Mesenchymal stem cell (in vitro differentiated cells and primary cell): ENCODE data around the gene RALGPS1.

Experiments used
- DNase-seq: peaks from one replicate; pipeline ENCODE4 v3.0.0-alpha.2; 2013
- H2AFZ ChIP-seq: one replicate; pipeline ENCODE4 v1.6.1; 2013; ENCODE audit warnings: low read depth, mild to moderate bottlenecking, control low read depth, inconsistent platforms, low read length, moderate library complexity
- H2AK5ac ChIP-seq: 2 replicates; pipeline ENCODE4 v1.6.1; 2013; ENCODE audit warnings: low read length, moderate library complexity, mild to moderate bottlenecking, inconsistent platforms; ENCODE audit not compliant: severe bottlenecking
- H2BK120ac ChIP-seq: one replicate; pipeline ENCODE4 v1.6.1; 2013; ENCODE audit warnings: low read depth, mild to moderate bottlenecking, inconsistent platforms, low read length, moderate library complexity
- H2BK12ac ChIP-seq, 2 experiments: one replicate each; pipeline ENCODE4 v1.6.1; 2013; ENCODE audit warnings: inconsistent platforms in 2 of 2, low read length in 2 of 2, mild to moderate bottlenecking in 2 of 2, moderate library complexity in 2 of 2, control low read depth in 1 of 2
- H2BK15ac ChIP-seq: one replicate; pipeline ENCODE4 v1.6.1; 2013; ENCODE audit warnings: mild to moderate bottlenecking, low read depth, inconsistent platforms; ENCODE audit not compliant: poor library complexity, severe bottlenecking
- H2BK5ac ChIP-seq: 2 replicates; pipeline ENCODE4 v1.6.1; 2013; ENCODE audit warnings: low read depth, mild to moderate bottlenecking, low read length, control low read depth, inconsistent platforms; ENCODE audit not compliant: poor library complexity, severe bottlenecking
- H3K14ac ChIP-seq, 2 experiments: one replicate each; pipeline ENCODE4 v1.6.1; 2013; ENCODE audit warnings: inconsistent platforms in 2 of 2, low read length in 2 of 2, control low read depth in 1 of 2, mild to moderate bottlenecking in 1 of 2, moderate library complexity in 1 of 2
- H3K18ac ChIP-seq, 2 experiments: one replicate each; pipeline ENCODE4 v1.6.1; 2013; ENCODE audit warnings: inconsistent platforms in 2 of 2, low read length in 2 of 2, control low read depth in 1 of 2, low read depth in 1 of 2, mild to moderate bottlenecking in 1 of 2
- H3K23ac ChIP-seq, 2 experiments: one replicate each; pipeline ENCODE4 v1.6.1; 2013; ENCODE audit warnings: inconsistent platforms in 2 of 2, low read length in 2 of 2, mild to moderate bottlenecking in 2 of 2, moderate library complexity in 2 of 2, control low read depth in 1 of 2
- H3K27ac ChIP-seq: 2 replicates; pipeline ENCODE4 v1.5.1; 2013; ENCODE audit warnings: mild to moderate bottlenecking, moderate library complexity, low read length, control low read depth, inconsistent platforms; ENCODE audit not compliant: poor library complexity, severe bottlenecking
- H3K27me3 ChIP-seq, 2 experiments: 2 replicates each; pipeline versions ENCODE4 v1.6.1 to v1.7.0; 2013; ENCODE audit warnings: low read length in 2 of 2, mild to moderate bottlenecking in 2 of 2, moderate library complexity in 2 of 2, control low read depth in 1 of 2, inconsistent platforms in 1 of 2; ENCODE audit not compliant: control insufficient read depth in 1 of 2, insufficient read depth in 1 of 2
- H3K36me3 ChIP-seq, 2 experiments: 2 replicates each; pipeline versions ENCODE4 v1.6.1 to v1.7.0; 2013; ENCODE audit warnings: low read length in 2 of 2, control low read depth in 1 of 2, inconsistent platforms in 1 of 2, low read depth in 1 of 2, mild to moderate bottlenecking in 1 of 2; ENCODE audit not compliant: insufficient read depth in 2 of 2, control insufficient read depth in 1 of 2
- H3K4ac ChIP-seq, 2 experiments: one replicate each; pipeline ENCODE4 v1.6.1; 2013; ENCODE audit warnings: inconsistent platforms in 2 of 2, low read length in 2 of 2, mild to moderate bottlenecking in 2 of 2, moderate library complexity in 2 of 2, control low read depth in 1 of 2, low read depth in 1 of 2
- H3K4me1 ChIP-seq: 2 replicates; pipeline ENCODE4 v1.6.1; 2013; ENCODE audit warnings: low read depth, low read length, control low read depth; ENCODE audit not compliant: control insufficient read depth, insufficient read depth
- H3K4me2 ChIP-seq: 2 replicates; pipeline ENCODE4 v1.6.1; 2013; ENCODE audit warnings: low read length, mild to moderate bottlenecking, inconsistent platforms; ENCODE audit not compliant: poor library complexity, severe bottlenecking
- H3K4me3 ChIP-seq, 2 experiments: 2 replicates each; pipeline versions ENCODE4 v1.5.1 to v1.7.0; 2013; ENCODE audit warnings: low read length in 2 of 2, mild to moderate bottlenecking in 2 of 2, control low read depth in 1 of 2, low read depth in 1 of 2; ENCODE audit not compliant: insufficient read depth in 1 of 2
- H3K79me1 ChIP-seq: replicated peaks from 2 replicates; pipeline ENCODE4 v1.6.1; 2013; ENCODE audit warnings: mild to moderate bottlenecking, control low read depth, low read length, inconsistent platforms; ENCODE audit not compliant: poor library complexity, severe bottlenecking
- H3K9ac ChIP-seq: 2 replicates; pipeline ENCODE4 v1.7.0; 2013; ENCODE audit warnings: mild to moderate bottlenecking, low read length, moderate library complexity
- H3K9me3 ChIP-seq: 2 replicates; pipeline ENCODE4 v1.7.0; 2013; ENCODE audit warnings: mild to moderate bottlenecking, low read length; ENCODE audit not compliant: control insufficient read depth
- H4K8ac ChIP-seq: one replicate; pipeline ENCODE4 v1.6.1; 2013; ENCODE audit warnings: inconsistent platforms, mild to moderate bottlenecking, low read length, moderate library complexity
- H4K91ac ChIP-seq: one replicate; pipeline ENCODE4 v1.6.1; 2013; ENCODE audit warnings: mild to moderate bottlenecking, low read length, inconsistent platforms
- WGBS: methylation state at CpG from one replicate; pipeline ENCODE4 v1.1.7; 2013; ENCODE audit warnings: mixed read lengths; 5-methylcytosine and 5-hydroxymethylcytosine counted together

The RALGPS1 gene

GRCh38 chr9:127177665-127178265, 263.2 kb downstream of the RALGPS1 start:
- Histone ChIP-seq H2BK120ac (no peak overlapping the region), H3K27me3 (peaks cover 0 to 3% of the 10 kb centered on the region in 2 experiments), H3K4ac (no peak overlapping the region), H3K4me3 (no peak overlapping the region), H2BK12ac (peak overlapping the region in 1 of 2 experiments; percentile 9), H3K9me3 (no peaks in the 10 kb centered on the region), H3K4me1 (peaks cover 11% of the 10 kb centered on the region), H4K8ac (no peak overlapping the region), H3K23ac (no peak overlapping the region), H3K27ac (no peak overlapping the region), H2BK15ac (peak overlapping the region; percentile 4), H3K36me3 (no peaks in the 10 kb centered on the region), H2AFZ (no peak overlapping the region), H3K14ac (no peak overlapping the region), H3K4me2 (no peak overlapping the region), H3K18ac (peak overlapping the region in 1 of 2 experiments; percentile 31), H2BK5ac (no peak overlapping the region), H3K79me1 (no peaks in the 10 kb centered on the region), H2AK5ac (no peak overlapping the region), H4K91ac (peak overlapping the region; percentile 29), H3K9ac (no peak overlapping the region)
- DNase-seq = no peak
- 97% methylated on average over 2 of the region's 3 CpGs for WGBS

DNA sequence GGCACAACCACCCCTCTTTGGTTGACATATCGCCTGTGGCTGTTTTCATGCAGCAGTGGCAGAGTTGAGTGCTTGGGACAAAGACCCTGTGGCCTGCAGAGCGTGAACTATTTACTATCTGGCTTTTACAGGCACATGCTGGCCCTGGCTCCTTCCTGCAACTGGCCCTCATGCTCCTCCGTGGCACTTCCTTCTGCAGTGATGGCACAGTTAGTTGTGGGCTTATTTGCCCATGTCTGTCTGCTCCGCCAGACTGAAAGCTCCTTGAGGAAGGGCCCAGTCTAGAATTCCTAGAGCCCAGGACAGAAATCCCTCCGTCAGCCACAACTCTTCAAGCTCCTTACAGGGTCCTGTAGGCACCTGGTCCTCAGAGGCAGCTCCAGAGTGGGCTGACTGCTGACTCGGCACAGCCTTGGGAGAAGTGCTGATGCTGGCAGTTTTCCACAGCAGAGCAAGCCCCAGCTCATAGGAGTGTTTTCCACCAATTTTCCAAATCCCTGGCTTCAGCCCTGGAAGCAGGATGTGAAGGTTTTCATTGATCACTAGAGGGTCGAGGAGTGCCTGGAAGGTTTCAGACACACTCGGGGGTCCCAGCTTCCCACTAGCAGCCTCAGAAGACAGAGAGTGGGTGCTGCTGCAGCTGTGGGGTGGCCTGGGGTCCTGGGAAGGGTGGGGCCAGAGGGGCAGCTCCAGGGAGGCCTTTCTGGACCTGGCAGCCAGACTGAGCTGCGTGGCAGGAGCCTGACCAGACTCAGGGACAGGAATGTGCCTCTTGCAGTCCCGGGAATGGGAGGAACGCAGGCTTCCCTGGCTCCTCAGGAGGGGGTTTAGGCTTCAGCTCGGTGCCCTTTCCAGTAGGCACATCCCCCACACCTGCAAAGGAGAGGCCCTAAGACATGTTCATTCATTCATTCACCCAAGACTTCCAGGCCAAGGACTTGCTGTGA, 264.4 kb downstream of the RALGPS1 start:
- H3K27ac ChIP-seq = no peak overlapping the region
- H2AFZ ChIP-seq = no peak overlapping the region
- peak overlapping the region; percentile 23 for H3K9ac ChIP-seq
- H2BK15ac ChIP-seq = no peak overlapping the region
- H2BK120ac ChIP-seq = no peak overlapping the region
- H2AK5ac ChIP-seq = no peak overlapping the region
- 70% methylated on average over 12 of the region's 12 CpGs for WGBS
- H4K8ac ChIP-seq = no peak overlapping the region
- H2BK5ac ChIP-seq = no peak overlapping the region
- no peak overlapping the region for H3K4me2 ChIP-seq
- no peak overlapping the region for H3K14ac ChIP-seq
- H3K4me1 ChIP-seq = peaks cover 12% of the 10 kb centered on the region
- no peak for DNase-seq
- no peaks in the 10 kb centered on the region for H3K79me1 ChIP-seq
- H3K18ac ChIP-seq = peak overlapping the region in 1 of 2 experiments; percentile 14
- no peak overlapping the region for H3K23ac ChIP-seq
- H3K36me3 ChIP-seq = no peaks in the 10 kb centered on the region
- H2BK12ac ChIP-seq = peak overlapping the region; percentile 15 to 25
- peak overlapping the region in 1 of 2 experiments; percentile 3 for H3K4ac ChIP-seq
- no peak overlapping the region for H4K91ac ChIP-seq
- no peak overlapping the region for H3K4me3 ChIP-seq
- peaks cover 0 to 3% of the 10 kb centered on the region in 2 experiments for H3K27me3 ChIP-seq
- H3K9me3 ChIP-seq = no peaks in the 10 kb centered on the region

GRCh38 chr9:127179633-127180441, 265.3 kb downstream of the RALGPS1 start:
- H3K4me2 ChIP-seq = no peak overlapping the region
- peak overlapping the region; percentile 8 for H4K91ac ChIP-seq
- no peak overlapping the region for H4K8ac ChIP-seq
- H3K14ac ChIP-seq = no peak overlapping the region
- no peaks in the 10 kb centered on the region for H3K9me3 ChIP-seq
- H3K18ac ChIP-seq = no peak overlapping the region
- 97% methylated on average over 14 of the region's 15 CpGs for WGBS
- H2BK5ac ChIP-seq = no peak overlapping the region
- H2BK12ac ChIP-seq = no peak overlapping the region
- no peak overlapping the region for H3K4me3 ChIP-seq
- no peak overlapping the region for H3K23ac ChIP-seq
- no peak overlapping the region for H2AFZ ChIP-seq
- H3K9ac ChIP-seq = no peak overlapping the region
- H3K36me3 ChIP-seq = no peaks in the 10 kb centered on the region
- peaks cover 12% of the 10 kb centered on the region for H3K4me1 ChIP-seq
- H3K27me3 ChIP-seq = peaks cover 0 to 3% of the 10 kb centered on the region in 2 experiments
- H3K79me1 ChIP-seq = no peaks in the 10 kb centered on the region
- H2BK120ac ChIP-seq = no peak overlapping the region
- DNase-seq = no peak
- H2BK15ac ChIP-seq = no peak overlapping the region
- no peak overlapping the region for H3K27ac ChIP-seq
- no peak overlapping the region for H2AK5ac ChIP-seq
- H3K4ac ChIP-seq = no peak overlapping the region
